Kidney (tissue), 14 donors: Measurements from ENCODE around the gene FPR2. TPM values are rescaled to one million over a fixed set of nuclear protein-coding genes. Genes with fewer than 3 reads are reported as not detected.

Experiments used
- DNase-seq, 5 donors: peaks; one replicate each; pipeline ENCODE4 v3.0.0-alpha.2; 2013 to 2020
- FAIRE-seq: peaks from 2 replicates; lab custom pipeline; 2012; peaks lifted over from hg19 to GRCh38; lab: Jason Lieb, UNC
- H3K27ac ChIP-seq, 2 donors: one replicate each; pipeline ENCODE4 v1.7.0; 2013; ENCODE audit warnings: low read depth in 2 of 2, low read length in 2 of 2, inconsistent platforms in 1 of 2
- H3K27me3 ChIP-seq: one replicate; pipeline ENCODE4 v1.7.1; 2013; ENCODE audit warnings: low read length, inconsistent platforms; ENCODE audit not compliant: control insufficient read depth, insufficient read depth
- H3K36me3 ChIP-seq, 3 donors: one replicate each; pipeline versions ENCODE4 v1.7.0 to v1.7.1; 2013; ENCODE audit warnings: low read length in 3 of 3, control low read depth in 1 of 3, inconsistent platforms in 1 of 3; ENCODE audit not compliant: insufficient read depth in 3 of 3, control insufficient read depth in 2 of 3
- H3K4me1 ChIP-seq, 3 donors: one replicate each; pipeline versions ENCODE4 v1.7.0 to v1.7.1; 2013; ENCODE audit warnings: low read length in 3 of 3, inconsistent platforms in 1 of 3, low read depth in 1 of 3; ENCODE audit not compliant: control insufficient read depth in 2 of 3, insufficient read depth in 2 of 3
- H3K4me3 ChIP-seq, 3 donors: one replicate each; pipeline versions ENCODE4 v1.7.0 to v1.8.1; 2013; ENCODE audit warnings: low read length in 3 of 3, control low read depth in 1 of 3, inconsistent platforms in 1 of 3
- H3K9ac ChIP-seq, 3 donors: one replicate each; pipeline versions ENCODE4 v1.7.0 to v1.7.1; 2013; ENCODE audit warnings: low read length in 3 of 3, control low read depth in 1 of 3, inconsistent platforms in 1 of 3
- H3K9me3 ChIP-seq, 3 donors: one replicate each; pipeline versions ENCODE4 v1.7.0 to v1.7.1; 2013; ENCODE audit warnings: low read length in 3 of 3, control low read depth in 1 of 3, inconsistent platforms in 1 of 3; ENCODE audit not compliant: control insufficient read depth in 2 of 3, insufficient read depth in 1 of 3
- intact Hi-C: fragments of 100-400 bp; cut with DNase I; formaldehyde crosslinking; loops from one replicate; pipeline ENCODE4 v1.11.1; 2022
- polyA plus RNA-seq: library from polyadenylated mRNA; stranded (reverse); fragments of 350-450 nt; fragmentation: Illumina TruSeq; extraction: RNeasy Lipid Tissue Mini Kit (QIAGEN cat#74804); gene quantifications from one replicate; pipeline ENCODE4 v1.2.3, GENCODE V29; 2014; ENCODE audit warnings: low read depth, low replicate concordance; ENCODE audit not compliant: insufficient read depth
- total RNA-seq: library from RNA; stranded (reverse); fragmentation: NEBNext Ultra II Directional; extraction: Animal tissue kit (Norgen Biotek cat#: 25700); gene quantifications from one replicate; pipeline ENCODE4 v1.2.1, GENCODE V29; 2021
- TF ChIP-seq, protein P1 (sequence below): IDR thresholded peaks from 3 replicates; pipeline ENCODE4 v1.5.1; 2012; ENCODE audit warnings: mild to moderate bottlenecking, moderate library complexity, borderline replicate concordance; ENCODE audit not compliant: insufficient read depth; ENCODE audit errors: extremely low read depth
- donor health status: control.
- donor health status: control.
- donor health status: control.
- donor health status: control.
- donor health status: control.
- donor health status: DM: yes; HTN: yes; CAD: no.
- donor health status: Normal renal cell carcinoma (clear cell type).

FPR2 gene
- total and polyA plus RNA-seq, 2 donors from 2014 or later, result 2.3 TPM; not detected in 1

GRCh38 chr19:51716925-51717324 is 44.1 kb upstream of the FPR2 start:
- Histone ChIP-seq H3K27me3 (peaks cover 15% of the 10 kb centered on the region), H3K4me1 (peaks cover 0 to 3% (median 0%) of the 10 kb centered on the region in 3 donors), H3K9me3 (no peaks in the 10 kb centered on the region), H3K9ac (no peak overlapping the region), H3K27ac (no peak overlapping the region), H3K36me3 (no peaks in the 10 kb centered on the region), H3K4me3 (no peak overlapping the region)
- intact Hi-C loops, result no loop called here
- TF ChIP-seq, protein P1, sequence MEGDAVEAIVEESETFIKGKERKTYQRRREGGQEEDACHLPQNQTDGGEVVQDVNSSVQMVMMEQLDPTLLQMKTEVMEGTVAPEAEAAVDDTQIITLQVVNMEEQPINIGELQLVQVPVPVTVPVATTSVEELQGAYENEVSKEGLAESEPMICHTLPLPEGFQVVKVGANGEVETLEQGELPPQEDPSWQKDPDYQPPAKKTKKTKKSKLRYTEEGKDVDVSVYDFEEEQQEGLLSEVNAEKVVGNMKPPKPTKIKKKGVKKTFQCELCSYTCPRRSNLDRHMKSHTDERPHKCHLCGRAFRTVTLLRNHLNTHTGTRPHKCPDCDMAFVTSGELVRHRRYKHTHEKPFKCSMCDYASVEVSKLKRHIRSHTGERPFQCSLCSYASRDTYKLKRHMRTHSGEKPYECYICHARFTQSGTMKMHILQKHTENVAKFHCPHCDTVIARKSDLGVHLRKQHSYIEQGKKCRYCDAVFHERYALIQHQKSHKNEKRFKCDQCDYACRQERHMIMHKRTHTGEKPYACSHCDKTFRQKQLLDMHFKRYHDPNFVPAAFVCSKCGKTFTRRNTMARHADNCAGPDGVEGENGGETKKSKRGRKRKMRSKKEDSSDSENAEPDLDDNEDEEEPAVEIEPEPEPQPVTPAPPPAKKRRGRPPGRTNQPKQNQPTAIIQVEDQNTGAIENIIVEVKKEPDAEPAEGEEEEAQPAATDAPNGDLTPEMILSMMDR, result no peak
- DNase-seq (no peak), FAIRE-seq (no peak)

DNA sequence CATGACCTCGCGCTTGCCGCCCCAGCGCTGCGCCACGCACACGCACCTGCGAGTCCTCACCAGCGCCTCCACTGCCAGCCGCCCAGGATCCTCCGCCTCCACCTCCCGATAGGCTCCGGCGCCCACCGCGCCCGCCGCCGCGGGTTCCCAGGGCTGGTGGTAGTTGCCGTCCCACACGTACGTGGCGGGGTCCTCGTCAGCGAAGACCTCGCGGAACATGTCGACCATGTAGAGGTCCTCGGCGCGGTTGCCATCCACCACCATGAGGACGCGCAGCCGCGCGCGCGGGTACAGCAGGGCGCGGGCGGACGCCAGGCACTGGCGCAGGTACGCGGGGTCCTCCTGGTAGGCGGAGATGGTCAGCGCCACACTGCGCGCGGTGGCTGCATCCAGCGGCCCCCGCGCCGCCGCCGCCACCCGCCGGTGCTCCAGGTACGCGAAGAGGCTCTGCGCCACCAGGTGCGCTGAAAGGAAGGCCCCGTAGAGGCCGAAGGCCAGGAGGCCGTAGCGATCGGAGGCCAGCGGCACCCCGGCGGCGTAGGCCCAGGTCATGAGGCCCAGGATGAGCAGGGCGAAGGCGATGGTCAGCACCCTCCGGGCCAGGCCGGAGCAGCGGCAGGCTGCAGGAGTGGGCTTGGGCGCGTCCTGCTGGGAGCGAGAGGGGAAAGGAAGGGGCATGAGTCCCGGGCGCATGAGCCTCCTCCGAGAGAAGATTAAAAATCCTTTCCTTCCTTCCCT is 41.6 kb upstream of the FPR2 start:
- peaks cover 0 to 3% (median 0%) of the 10 kb centered on the region in 3 donors for H3K4me1 ChIP-seq
- no peak overlapping the region for H3K4me3 ChIP-seq
- peaks cover 22% of the 10 kb centered on the region for H3K27me3 ChIP-seq
- H3K9ac ChIP-seq, result no peak overlapping the region
- H3K36me3 ChIP-seq, result no peaks in the 10 kb centered on the region
- no peak for DNase-seq
- intact Hi-C loops, result no loop called here
- H3K27ac ChIP-seq, result no peak overlapping the region
- TF ChIP-seq, protein P1, result no peak
- FAIRE-seq, result no peak
- no peaks in the 10 kb centered on the region for H3K9me3 ChIP-seq

DNA sequence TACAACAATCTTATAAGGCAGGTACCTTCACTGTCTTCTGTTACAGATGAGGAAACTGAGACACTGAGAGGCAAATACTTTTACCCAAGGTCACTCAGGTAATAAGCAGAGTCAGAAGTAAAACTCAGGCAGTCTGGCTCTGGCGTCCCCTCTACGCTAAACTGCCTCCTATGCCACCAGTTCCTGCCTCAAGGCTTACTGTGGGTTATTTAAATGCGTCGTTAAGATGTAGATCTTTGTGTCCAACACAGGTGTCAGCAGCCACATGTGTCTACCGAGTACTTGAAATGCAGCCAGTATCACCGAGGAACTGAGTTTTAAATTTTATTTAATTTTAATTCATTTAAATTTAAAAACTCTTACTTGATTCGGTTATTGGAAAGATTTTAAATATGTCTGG is 39.1 kb upstream of the FPR2 start:
- DNase-seq (no peak), FAIRE-seq (no peak)
- Histone ChIP-seq H3K4me3 (no peak overlapping the region), H3K36me3 (no peaks in the 10 kb centered on the region), H3K27ac (no peak overlapping the region), H3K4me1 (peaks cover 0 to 3% (median 0%) of the 10 kb centered on the region in 3 donors), H3K9ac (no peak overlapping the region), H3K9me3 (no peaks in the 10 kb centered on the region), H3K27me3 (peaks cover 20% of the 10 kb centered on the region)
- intact Hi-C loops, result no loop called here
- TF ChIP-seq, protein P1, result no peak
